NCI-H2029 (cell line): ENCODE data around the gene CERS1.

Experiments
- DNase-seq: peaks from one replicate; lab custom pipeline; 2025; lab: John Stamatoyannopoulos, UW

CERS1 gene

DNA sequence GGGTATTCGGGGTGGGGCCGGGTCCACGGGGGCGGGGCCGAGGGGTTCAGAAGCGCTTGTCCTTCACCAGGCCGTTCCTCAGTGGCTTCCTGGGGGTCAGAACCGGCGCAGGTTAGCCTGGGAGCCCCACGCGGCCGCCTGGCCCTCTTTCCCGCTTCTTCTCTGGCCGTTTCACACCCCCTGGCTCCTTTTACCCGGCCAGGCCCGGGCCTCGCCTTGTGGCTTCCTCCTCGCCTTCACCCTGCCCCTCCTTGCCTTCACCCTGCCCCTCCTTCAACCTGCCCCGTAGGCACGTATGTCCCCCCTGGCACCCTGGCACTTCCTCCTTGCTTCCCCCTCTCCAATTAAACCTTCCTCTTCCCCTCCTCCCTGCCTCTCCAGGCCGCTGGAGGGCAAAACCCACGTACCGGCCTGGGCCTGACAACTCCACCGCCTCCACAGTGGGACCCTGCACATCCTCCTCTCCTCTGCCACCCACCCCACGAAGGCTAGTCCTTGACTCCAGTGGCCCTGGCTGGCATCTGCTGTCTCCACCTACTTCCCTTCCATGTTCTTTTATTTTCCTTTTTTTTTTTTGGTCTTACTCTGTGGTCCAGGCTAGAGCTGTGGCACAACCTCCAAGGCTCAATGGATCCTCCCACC, 25.3 kb downstream of the CERS1 start:
- DNase-seq: no peak

DNA sequence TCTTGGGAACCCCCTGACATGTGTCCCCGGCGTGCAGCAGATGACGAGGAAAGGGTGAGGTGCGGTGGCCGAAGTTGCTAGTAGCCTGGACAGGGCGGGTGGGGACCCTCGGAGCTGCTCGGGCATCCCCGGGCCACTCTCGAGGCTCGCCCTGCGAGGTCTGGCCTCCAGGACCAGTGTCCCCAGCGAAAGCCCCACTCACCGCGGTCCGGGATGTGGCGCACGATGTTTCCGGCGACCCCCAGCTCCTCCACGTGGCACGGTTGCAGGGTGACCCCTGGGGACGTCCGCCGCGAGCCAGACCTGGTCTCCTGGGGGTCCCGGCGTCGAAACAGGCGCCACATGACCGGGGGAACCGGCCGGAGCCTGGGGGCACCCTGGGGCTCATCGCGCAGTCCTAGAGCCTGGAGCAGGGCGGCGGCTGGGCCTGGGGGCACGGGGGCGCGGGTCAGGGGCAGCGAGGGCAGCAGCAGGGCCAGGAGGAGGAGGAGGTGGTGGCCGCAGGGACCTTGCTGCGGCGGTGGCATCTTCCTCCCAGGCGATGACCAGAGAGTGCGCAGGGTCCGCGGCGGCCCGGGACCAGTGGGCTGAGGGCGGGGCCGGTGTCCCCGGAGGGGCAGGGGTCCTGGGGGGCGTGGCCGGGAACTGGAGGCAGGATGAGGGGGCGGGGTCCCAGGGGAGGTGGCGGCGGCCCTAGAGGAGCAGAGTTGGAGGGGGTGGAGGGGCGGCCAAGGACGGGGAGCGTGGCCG, 26.0 kb downstream of the CERS1 start:
- no peak for DNase-seq

DNA sequence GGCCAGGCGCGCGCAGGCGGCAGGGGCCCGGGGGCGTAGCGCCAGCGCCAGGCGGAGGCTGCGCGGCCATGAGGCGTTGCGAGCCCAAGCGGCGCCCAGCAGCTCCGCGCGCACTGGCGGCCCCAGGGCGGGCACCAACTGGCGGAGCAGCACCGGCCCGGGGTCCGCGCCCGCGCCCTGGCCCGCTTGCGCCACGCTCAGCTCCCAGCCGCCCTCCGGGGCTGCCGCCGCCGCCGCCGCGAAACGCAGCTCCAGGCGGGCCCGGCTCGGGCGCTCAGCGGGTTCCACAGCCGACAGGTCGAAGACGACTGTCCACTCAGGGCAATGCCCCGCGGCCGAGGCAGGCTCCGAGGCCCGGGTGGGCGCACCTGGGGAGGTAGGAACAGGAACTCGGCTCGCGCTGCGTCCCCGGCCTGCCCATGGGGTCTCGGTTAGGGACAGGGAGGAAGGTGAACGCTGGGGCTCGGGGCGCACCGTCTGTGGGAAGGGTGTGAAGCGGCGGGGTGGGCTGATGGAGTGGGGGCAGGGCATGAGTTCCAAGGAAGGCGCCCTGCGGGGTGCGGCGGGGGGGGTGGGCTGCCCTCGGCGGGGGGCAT, 26.8 kb downstream of the CERS1 start:
- DNase-seq: no peak

DNA sequence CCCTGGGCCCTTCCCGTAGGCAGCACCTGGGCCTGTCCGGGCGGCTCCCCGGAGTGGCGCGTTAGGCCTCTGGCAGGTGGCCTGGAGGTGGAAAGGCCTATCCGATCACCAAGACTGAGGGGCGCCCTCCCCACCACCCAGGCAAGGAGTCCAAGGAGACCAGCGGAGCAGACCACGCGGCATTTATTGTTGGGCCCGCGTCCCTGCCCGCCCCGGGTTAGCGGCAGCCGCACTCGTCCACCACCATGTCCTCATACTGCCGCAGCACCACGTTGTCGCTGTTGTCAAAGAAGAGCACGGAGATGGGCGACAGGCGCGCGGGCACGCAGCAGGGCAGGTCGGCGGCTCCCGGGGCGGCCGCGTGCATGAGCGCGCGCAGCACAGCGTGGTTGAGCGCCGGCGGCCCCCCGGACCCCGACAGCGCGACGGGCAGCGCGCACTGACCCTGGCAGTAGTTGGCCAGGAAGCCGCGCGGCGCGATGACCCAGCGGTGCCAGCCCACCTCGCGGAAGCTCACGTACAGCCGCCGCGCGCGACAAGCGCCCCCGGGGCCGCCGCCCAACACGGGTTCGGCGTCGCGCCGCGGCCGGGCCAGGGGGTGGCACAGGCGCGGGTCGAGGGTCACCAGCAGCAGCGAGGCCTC, 27.5 kb downstream of the CERS1 start:
- DNase-seq: no peak

DNA sequence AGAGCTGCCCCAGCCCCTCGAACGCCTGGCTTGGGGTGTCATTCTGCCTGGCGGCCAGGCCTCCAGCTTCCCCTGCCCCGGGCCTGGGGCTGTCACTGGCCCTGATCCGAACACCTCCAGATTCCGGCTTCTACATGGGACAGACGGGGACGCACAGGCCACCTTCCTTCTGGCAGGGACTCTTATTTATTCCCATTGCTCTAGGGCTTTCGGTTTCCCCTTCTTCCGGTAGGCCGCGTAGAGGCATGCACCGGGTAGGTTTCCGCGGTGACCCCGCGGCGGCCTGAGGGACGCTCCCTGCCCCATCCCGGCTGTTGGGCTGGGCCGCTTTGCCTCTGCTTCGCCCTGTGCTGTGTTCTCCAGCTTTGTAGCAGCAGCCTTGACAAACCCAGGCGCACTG, 28.2 kb downstream of the CERS1 start:
- no peak for DNase-seq

DNA sequence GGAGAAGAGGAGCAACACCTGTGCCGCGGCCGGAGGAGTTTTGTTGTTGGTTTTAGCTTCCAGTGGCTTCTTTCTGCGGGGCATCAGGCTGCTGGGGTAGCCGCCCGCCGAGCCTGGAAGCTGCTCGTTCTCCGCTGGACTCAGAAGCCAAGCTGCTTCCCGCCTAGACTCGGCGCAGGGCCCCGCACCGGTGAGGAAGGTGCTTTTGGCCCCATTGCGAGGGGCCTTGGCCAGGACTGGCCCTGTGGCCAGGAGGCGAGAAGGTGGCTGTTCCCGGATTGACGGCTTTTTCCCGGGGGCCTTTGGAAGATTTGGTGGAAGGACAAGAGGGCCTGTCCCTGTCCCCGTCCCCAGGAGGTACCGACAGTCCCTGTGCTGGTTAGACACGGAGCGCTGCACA, 28.8 kb downstream of the CERS1 start:
- DNase-seq: no peak

DNA sequence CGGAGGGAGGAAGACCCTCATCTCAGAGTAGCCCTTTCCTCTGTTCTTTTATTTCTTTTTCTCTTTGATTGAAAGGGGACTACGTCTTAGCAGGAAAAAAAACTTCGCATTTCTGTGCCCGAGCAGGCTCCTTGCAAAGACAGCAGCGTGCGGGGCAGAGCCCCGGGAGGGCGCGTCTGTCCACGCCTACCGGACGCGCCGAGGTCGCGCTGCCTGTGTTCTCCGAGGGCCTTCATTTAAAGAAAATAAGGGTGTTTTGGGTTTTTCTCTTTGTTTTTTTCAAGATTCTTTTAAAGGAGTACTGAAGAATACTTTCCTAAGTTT, 29.2 kb downstream of the CERS1 start:
- no peak for DNase-seq

DNA sequence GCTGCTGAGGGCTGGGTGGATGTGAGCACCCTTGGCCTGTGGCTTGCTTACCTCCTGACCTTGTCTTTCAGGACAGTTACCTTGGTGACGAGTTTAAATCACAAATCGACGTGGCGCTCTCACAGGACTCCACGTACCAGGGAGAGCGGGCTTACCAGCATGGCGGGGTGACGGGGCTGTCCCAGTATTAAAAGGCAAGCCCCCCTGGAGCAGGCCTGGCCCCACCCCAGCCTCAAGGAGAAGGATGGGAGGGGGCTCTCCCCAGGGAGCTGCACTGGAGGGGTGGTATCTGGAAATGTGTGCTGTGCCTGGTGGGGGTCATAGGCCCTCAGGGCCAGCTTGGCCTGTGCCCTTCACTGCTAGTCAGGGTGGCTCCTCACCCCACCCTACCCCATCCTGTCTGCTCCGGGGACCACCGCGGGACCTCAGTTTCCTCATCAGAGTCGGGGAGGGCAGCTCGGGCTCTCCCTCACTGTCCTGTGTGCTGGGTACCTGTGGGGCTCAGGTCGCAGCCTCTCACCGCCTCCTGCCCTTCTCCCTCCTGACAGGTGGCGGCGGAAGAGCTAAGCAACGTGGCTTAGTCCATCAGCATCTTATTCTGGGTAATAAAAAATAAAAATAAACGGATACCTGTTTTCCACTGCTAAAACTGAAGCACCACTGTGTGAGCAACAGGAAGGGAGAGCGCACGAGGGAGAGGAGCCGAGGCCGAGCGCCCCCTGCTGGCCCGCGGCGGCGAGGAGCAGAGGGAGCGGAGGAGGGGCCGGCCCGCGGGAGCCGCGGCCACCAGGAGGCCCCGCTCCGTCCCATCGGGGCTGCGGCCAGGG, 29.8 kb downstream of the CERS1 start:
- no peak for DNase-seq

DNA sequence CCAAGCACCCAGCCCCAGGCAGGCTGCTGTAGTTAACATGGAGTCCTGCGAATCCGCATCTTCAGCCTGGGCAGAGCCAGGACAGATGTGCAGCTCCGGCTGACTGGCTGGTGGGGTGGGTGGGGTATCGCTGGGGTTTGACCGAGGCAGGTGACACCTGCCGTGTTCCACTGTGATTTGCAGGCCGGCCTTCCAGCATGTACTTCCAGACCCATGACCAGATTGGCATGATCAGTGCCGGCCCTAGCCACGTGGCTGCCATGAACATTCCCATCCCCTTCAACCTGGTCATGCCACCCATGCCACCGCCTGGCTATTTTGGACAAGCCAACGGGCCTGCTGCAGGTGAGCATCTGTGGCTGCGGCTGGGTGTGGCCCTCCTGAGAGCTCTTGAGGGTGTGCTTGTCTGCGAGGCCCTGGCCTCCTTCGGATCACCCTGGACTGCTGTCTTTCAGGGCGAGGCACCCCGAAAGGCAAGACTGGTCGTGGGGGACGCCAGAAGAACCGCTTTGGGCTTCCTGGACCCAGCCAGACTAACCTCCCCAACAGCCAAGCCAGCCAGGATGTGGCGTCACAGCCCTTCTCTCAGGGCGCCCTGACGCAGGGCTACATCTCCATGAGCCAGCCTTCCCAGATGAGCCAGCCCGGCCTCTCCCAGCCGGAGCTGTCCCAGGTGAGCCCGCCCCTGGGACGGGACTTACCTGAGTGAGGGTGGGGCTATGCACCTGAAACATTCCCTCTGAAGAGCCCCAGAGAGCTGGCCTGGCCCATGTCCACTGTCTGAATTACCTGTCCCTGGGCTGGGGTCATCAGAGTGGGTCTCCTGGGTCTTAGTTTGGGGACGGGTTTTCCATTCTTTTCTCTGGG, 30.6 kb downstream of the CERS1 start:
- DNase-seq: no peak

DNA sequence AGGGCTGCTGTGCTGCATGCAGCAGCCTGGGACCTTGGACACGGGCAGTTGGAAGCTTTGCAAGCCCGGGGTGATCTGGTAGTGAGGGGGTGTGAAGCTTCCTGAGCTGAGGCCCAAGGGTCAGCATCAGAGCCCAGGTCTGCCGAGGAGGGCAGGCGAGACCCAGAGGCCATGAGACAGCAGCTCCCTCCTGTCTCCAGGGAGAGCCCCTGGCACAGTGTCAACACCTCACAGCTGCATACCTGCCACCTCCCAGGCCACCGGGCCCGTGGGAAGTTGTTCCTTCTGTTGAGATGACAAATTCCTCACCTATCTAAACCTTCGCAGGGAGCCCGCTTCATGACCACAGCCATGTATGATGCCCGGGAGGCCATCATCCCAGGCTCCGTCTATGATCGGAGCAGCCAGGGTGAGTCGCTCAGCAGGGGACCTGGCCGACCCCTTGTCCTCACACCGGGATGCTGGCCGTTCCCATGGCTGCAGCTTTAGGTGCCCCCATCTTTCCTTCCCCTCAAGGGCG, 32.1 kb downstream of the CERS1 start:
- DNase-seq: no peak

DNA sequence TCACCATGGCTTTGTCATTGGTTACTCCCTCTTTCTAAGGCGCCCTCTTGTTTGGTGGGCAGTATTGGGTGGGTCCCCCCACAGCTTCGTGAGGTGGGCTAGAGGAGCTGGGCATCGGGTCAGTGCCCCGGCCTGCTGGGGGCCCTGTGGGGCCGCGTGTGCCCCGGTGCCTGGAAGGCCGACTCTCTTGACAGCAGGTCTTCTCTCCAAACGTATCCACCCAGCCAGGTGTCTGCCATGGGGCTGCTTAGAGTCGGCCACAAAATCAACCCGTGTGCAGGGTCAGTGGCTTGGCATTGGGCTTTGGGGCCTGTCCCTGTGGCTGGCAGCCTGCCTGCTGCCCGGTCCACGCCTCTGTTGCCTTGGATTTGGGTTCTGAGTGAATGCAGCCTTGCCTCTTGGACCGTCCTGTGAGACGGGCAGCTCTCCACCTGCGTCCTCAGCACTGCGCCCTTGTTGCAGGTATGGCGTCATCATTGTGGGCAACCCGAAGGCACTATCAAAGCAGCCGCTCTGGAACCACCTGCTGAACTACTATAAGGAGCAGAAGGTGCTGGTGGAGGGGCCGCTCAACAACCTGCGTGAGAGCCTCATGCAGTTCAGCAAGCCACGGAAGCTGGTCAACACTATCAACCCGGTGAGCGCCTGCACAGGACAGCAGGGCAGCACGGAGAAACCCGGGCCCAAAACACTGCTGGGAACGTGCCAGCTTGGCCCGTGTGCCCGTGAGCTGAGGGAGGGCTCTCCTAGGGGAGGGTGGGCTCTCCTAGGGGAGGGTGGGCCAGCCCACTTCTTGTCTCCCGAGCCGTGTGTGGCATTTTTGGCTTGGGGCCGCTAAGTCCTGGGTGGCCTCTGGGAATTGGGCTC, 32.7 kb downstream of the CERS1 start:
- no peak for DNase-seq

DNA sequence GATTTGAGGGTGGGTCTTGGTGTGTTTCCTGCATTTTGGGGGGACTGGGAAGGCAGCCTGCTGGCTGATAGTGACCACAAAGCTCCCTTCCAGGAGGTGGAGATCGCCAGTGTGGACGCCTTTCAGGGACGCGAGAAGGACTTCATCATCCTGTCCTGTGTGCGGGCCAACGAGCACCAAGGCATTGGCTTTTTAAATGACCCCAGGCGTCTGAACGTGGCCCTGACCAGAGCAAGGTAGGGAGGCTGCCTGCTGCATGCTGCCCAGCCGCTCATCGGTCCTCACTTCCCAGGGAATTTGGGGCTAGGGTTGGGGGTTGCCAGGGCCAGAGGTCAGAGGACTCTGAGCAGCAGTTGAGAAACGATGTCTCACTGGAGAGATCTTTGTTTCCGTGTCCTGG, 34.0 kb downstream of the CERS1 start:
- DNase-seq: no peak

DNA sequence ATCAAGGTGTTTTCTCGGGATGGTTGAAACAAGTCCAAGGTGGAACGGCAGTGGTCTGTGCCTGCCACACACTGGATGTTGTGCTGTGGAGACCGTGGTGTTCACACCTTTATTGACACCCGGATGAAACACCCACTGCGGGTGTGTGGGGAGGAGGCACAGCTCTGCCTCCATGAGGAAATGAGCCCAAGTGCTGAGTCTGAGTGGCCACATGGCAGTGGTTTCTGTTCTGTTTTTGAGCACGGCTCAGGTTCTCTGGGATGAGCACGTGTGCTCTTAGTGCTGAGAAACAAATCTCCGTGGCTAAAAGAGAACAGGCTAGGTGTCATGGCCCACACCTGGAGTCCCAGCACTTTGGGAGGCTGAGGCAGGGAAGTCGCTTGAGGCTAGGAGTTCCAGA, 34.7 kb downstream of the CERS1 start:
- DNase-seq: no peak

DNA sequence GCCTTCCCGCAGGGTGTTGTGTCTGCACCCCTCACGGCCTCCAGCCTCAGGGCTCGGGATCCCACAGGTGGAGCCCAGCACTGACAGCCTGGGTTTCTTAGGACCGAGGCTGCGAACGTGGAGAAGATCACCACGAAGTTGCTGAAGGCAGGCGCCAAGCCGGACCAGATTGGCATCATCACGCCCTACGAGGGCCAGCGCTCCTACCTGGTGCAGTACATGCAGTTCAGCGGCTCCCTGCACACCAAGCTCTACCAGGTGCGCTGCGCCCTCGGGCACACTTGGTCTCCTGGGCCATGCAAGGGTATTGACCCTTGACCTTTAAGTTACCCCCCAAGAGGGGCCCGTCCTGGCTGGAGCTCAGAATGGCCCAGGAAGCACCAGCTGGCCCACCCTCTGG, 35.2 kb downstream of the CERS1 start:
- DNase-seq: no peak

DNA sequence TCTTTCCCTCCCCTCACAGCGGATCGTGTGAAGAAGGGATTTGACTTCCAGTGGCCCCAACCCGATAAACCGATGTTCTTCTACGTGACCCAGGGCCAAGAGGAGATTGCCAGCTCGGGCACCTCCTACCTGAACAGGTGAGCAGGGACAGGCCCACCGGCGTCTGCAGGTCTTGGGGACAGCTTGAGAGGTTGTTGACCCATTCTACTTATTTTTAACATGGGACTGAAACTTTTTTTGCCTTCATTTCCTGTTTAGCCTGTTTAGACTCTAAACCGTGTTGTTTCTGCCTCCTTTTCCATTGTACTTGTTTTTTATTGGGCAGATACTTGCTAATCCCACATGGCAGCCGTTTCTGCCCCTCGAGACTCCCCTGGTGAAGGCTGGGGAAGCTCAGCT, 35.7 kb downstream of the CERS1 start:
- no peak for DNase-seq

DNA sequence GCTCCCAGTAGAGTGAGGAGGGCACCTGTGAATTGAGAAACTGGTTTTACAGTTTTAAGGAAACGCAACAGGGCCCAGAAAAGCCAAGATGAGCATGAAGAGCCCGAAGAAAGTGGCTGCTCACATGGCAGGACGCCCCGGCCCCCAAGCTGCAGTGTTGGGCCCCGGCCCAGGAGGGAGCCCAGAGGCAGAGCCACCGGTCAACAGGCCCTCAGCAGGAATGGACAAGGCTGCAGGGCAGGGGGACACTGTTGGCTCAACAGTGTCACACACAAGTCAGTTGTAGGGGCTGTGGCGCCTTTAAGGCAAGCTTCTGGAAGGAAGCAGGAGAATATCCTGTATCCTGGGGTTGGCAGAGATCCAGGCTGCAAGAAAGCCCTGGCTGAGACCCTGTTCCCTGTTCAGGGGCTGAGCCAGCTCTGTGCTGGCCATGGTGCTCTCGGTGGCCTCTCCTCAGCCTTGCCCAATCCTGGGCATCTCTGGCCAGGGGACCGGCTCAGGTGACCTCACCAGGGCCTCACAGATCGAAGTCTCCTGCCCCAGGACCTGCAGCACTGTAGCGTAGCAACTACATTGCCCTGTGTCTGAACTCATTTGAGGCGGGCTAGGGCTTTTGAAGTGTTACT, 36.2 kb downstream of the CERS1 start:
- DNase-seq: no peak

DNA sequence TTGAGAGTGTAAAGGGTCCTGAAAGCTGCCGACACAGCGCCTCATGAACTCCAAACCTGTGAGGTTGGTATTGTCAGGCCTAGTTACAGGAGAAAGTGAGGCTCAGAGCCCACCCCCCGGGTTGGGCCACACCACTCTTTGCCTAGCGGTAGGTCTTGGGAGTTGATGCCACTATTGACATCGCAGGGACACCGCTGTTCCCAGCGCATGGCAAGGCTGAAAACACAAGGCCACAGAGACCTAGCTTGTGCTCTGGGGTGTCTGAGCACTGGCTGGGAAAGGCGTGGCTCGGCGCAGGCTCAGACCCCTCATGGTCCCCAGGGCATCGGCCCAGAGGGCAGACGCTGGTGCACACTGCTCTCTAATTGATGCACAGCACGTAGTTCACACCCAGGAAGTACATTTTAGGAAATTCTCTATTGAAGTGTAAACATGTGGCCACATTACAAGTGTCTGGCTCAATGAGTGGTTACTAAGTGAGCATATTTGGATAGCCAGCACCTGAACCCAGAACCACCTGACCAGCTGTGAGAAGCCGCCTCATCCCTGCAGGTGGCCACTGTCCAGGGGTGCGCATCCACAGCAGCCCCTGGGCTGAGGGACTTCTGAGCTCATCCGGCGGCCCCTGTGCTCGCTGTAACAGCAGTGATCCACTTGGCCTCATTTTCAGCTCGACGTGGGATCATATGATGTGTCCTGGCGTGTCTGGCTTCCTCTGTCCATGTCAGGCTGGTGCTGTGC, 36.9 kb downstream of the CERS1 start:
- DNase-seq: no peak

DNA sequence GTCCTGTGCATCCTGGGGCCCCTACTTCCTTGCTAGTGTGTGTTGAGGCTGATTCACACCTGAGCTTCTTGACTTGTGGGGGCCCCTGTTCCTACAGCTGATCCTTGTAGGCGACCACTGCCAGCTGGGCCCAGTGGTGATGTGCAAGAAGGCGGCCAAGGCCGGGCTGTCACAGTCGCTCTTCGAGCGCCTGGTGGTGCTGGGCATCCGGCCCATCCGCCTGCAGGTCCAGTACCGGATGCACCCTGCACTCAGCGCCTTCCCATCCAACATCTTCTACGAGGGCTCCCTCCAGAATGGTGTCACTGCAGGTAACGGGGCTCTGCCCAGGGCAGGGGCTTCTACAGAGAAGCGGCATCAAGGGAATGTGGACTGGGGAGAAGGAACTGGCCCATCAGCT, 38.7 kb downstream of the CERS1 start:
- DNase-seq: no peak
